KBM-7 (cell line): ENCODE results near the gene CERK.

ENCODE experiments used
- DNase-seq: peaks from one replicate; pipeline ENCODE4 v3.0.0-alpha.2; 2015
- in situ Hi-C: fragments of 300-500 bp; cut with MboI; formaldehyde crosslinking; loops from 2 replicates; pipeline ENCODE4 v1.14.3; 2020; ENCODE audit warnings: low sequenced_read_pairs, low pct_unique_long_range_greater_than_20kb, mixed read lengths

The CERK gene

DNA sequence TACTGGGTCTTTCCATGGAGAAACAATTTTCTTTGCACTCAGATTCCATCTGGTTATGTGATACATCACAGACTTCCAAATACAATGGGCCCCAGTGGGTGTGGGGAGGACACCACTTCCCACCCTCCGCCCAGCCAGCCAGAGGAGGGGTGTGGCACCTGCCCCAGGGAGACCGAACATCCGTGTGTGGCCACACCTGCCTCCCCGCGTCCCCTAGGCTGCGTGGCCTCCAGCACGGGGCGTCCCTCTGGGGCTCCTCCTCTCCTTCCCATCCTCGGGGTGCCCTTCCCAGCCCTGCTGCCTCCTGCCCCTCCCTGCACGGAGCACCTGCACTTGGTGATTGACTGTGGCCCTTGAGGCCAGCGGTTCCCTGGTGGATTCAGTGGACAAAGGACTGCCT lies 49.1 kb downstream of the CERK start:
- DNase-seq: no peak
- in situ Hi-C loops: no loop called here

DNA sequence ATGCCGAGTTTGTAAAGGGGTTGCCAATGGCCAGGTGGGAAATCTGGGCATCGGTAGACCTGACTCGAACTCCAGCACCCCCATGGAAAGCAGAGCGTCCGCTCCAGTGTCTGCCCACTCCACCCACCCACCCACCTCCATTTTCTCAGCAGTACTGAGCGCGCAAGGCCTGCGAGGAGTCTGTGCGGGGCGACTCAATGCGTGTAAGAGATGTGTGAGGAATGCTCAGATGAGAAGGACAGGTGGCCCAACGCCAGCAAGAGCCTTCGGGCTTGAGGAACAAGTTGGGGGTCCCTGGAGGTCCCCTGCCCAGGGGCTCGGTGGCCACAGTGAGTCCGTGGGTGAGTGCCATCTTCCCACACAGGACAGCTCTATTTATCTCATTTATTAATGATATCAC lies 50.6 kb downstream of the CERK start:
- in situ Hi-C loops: no loop called here
- no peak for DNase-seq

DNA sequence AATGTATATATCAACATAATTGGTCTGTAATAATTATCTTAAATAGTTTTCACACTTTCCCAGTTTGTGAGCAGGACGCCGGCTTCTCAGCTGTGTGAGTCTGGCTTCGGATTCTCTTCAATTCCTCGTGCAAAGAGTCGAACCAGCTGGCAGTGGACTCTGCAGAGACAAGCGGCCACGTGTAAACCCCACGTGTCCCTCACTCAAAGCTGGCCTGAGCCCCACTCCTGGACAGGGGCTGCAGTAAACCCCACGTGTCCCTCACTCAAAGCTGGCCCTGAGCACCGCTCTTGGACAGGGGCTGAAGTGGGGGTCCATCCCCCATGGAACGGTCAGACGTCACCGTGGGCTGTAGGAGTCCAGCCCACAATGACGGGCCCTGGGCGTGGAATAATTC lies 51.0 kb downstream of the CERK start:
- in situ Hi-C loops: no loop called here
- no peak for DNase-seq

DNA sequence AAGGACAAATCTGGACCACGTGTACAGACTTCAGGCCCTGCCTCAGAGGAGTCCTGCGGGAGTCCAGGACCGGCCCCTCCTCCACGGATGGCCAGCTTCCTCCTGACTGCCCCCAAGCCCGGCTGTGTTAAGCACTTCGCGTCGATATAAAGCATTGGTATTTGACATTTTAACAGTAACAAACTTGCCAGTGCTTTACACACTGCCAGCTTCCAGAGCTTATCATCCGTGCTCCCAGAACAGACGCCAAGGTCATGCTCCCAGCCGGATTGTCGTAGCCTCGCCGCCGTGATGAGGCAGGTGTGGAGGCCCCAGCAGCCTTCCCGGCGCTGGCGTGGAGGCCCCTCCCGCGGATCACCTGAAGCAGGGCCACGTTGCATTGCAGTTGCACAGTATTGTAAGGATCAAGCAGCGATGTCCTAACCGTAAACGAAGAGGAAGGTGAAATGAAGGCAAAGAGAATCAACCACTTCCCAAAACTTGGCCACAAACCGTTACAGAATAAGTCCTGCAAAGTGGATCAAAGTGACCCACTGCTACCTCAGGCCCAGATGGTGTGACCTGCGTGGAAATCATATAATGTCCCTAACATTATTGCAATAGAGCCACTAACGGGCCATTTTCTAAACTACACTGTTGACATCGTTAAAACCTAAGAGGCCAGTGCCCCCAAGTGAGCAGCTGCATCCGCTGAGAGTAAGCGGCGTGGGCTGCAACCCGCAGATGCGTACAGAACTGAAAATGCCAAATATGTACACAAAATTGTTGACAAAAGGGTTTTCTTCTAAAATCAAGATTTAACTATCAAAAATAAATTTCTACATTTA lies 51.6 kb downstream of the CERK start:
- in situ Hi-C loops: no loop called here
- no peak for DNase-seq

DNA sequence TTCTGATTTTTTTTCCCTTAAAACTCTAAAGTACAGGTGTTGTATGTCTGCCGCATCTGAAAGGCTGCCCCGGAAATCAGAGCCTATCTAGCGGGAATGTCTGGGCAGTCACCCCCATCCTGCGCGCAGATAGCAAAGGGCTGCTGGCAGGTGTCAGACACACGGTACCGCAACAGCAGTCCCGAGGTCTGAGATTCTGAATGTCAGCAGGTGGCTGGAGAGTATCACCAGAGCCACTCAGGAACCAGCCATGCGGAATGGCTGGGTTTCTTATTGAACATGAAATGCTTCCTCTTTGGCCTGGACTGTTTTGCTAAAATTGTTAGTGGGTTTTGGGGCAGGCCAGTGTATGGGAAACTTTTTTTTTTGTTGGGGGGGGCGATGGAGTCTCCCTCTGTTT lies 53.3 kb downstream of the CERK start:
- DNase-seq: peak; percentile 52

DNA sequence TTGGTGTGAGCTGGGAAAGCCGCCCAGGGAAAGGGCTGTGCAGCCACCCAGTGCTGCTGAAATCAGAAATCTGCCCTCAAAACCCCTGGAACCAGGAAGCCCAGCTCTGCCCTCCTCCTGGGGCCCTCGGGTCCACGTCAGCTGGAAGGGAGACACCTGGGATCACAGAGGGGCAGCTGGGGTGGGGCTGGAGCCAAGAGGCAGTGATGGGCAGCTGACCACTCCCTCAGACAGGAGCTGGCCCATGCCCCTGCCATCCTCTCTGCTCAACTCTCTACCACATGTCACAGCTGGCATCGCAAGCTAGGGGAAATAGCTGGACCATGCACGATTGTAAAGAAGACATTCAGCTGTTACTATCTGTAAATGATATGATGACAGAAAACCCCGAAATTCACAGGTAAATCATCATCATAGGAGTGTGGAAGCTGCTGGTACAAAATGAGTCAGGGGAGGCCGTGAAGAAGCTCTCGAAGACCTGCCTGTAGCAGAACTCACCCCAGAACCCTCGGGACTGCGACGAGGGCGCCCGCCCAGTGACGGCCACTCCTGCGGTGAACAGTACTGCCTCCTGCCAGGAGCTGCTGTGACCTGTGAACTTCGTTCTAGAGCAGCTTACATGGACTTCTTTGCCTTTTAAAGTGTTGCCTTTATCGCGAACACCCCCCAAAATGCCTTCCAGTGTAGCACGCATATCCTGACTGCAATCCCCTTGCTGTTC lies 55.9 kb downstream of the CERK start:
- no peak for DNase-seq
- in situ Hi-C loops: no loop called here

More for the DNA sequence above, 53.3 kb downstream of the CERK start:
- in situ Hi-C loops: no loop called here

DNA sequence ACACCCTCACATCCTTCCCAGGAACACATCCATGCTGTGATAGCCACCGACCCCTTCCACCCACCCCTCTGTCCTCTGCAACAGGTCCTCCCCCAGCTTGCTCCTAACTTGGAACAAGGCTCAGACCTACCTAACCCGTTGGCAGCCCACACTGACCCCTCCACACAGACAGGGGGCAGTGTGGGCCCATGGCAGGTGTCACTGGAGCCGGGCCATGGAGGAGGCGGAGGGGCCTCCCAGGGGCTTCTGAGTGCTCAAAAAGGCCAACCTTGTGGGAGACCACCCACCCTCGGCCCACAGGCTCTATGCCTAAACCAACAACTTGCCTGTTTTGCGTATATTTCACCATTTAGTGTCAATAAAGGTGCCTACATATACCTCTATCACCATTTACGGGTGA lies 57.0 kb downstream of the CERK start:
- DNase-seq: peak; percentile 15
- in situ Hi-C loops: no loop called here

DNA sequence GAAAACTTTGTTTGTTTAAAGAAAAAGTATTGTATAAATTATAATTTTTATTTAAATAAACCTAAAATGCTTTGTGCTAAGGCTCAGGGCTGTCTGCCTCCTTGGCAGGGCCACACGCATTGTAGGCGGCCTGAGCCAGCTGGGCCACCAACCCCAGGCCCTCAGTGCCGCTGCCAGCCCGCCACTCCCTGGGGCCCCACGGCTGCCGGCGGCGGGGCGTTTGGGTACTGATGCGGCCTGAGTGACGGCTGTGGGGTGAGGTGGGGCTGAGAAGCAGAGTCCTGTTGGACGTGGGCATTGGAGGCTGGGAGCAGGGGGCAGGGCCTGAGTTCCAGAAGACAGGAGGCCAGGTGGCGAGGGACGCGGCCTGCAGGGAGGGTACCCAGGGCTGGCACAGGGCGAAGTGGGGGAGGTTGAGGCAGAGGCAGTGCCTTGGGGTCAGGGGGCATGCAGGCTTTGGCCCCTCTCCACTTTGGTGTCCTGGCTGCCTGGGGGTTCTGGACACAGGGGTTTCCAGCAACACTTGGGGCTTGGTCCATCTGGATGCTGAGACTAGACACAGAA lies 58.3 kb downstream of the CERK start:
- no peak for DNase-seq
- in situ Hi-C loops: no loop called here

DNA sequence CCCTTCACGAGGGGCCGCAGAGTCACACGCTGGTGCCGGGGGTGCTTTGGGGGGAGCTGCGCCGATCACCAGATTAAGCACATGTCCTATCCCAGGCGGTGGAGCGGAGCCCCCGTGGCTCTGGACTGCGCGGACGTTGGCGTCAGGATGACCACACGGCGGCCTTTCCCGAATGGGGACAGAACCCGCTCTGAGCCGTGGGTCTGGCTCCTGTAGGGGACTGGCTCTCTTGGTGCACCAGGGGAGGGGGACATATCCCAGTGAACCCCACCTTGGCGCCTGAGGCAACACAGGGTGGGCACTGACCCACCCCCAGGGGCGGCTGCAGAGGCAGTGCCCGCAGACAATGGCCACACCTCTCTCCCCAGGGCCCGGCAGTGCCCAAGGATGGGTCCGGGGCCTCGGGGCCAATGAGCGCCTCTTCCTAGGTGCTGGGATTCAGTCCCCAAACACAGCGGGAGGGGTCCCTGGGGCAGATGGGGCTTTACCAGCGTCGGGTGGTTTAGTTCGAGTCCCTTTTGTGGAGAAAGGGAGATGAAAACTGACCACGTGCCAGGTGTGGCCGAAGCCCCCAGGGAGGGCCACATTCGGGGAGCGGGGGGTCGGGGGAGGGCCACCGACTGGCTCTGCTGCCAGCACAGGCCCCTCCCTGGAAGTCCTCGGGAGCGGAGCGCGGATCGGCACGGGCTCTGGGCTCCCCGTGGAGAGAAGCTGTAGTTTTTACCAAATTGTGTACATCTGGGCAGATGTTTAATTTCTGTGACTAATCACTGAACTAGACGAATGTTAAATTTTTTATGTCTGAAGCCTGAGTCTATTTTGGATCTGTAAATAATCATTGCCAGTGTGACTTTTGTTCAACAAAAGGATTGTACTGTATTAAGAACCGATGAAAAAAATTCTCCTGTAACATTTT lies 59.0 kb downstream of the CERK start:
- in situ Hi-C loops: no loop called here
- DNase-seq: no peak

DNA sequence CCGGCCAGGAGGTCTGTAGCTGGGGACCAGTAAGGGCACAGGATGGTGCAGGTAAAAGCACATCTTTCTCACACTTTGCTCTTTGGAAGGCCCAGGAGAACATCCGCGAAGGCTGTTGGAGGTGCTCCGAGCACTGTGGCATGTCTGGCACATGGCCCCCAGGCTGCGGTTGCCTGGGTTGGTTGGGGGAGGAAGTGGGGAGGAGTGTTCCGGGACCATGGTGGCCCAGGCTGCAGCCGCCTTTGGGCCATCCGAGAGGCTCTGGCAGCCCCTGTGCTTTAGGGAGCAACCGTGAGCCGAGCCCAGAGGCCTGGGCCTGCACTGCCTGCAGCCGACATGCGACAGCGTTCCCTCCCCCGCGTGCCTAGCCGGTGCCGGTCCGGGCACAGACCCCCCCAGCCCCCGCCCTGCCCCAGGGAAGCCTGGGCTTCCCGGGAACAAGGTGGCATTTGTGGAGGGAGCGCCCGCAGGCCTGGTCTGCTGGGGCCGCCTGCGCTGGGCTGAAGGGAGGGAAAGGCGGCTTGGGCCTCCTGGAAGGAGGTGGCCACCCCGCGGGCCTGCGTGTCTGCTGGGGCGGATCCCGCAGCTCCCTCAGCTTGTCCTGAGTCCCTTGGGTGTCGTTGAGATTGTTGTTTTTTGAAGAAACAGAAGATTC lies 59.9 kb downstream of the CERK start:
- no peak for DNase-seq
- in situ Hi-C loops: no loop called here

DNA sequence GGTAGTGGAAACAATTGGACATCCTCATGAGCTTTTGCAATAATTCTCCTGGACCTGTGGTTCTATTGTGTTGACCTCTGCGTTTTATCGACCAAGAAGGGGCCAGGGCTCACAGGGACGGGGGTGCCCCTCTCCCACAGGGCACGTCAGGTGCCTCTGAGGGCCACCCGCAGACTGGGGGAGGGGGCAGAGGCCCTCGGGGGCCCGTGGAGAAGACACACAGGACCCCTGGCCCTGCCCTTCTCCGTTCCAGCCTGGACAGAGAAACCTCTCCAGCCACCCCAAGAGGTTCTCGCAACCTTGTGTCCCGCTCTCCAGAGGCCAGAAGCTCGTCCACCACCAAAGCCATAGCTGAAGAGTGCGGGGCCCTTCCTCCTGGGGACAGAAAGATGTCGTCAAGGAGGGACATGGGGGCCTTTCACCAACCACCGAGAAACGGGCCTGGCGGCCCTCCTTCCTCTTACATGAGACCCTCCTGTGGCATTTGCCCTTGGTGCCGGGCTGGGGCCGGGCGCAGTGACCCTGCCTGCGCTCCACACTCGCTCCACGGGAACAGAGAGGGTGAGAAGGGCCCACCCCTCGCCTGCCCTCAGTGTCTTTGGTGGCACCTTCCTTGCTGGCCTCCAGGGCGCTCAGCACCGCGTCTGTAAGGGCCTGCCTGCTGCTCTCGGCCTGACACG lies 60.6 kb downstream of the CERK start:
- in situ Hi-C loops: no loop called here

DNA sequence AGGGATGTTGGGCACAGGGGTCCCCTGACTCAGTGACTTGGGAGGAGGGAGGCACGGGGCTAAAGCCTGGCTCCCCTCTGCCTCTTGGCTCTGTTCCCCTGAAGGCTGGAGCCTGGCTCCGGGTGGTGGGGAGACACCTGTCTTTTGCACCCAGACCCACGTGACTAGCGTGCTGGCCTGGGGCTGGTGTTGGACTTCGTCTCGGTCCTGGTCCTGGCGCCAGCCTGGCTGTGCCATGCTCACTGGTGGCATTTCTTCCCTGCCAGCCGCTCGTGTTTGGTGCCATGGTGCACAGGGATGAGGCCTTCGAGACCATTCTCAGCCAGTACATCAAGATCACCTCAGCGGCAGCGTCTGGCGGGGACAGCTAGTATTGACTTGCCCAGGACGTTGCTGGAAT lies 61.2 kb downstream of the CERK start:
- DNase-seq: no peak
- in situ Hi-C loops: no loop called here

More for the DNA sequence above, 60.6 kb downstream of the CERK start:
- DNase-seq: no peak

DNA sequence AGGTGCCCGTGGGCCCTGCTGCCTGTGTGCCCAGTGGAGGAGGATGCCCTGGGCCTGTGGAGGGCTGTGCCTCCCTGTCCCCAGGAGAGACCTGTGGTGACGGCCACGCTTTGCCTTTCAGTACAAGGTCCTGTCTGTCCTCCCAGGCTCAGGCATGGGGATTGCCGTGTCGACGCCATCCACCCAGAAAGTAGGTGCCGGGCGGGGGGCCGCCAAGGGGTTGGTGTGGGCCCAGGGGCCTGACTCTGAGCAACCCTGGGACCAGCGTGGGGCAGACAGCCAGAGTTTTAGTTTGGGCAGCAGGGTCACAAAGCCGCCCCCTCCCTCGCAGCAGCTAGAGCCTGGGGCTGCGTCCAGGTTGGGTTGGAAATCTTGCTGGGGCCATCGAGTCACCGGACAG lies 61.6 kb downstream of the CERK start:
- in situ Hi-C loops: no loop called here
- no peak for DNase-seq

DNA sequence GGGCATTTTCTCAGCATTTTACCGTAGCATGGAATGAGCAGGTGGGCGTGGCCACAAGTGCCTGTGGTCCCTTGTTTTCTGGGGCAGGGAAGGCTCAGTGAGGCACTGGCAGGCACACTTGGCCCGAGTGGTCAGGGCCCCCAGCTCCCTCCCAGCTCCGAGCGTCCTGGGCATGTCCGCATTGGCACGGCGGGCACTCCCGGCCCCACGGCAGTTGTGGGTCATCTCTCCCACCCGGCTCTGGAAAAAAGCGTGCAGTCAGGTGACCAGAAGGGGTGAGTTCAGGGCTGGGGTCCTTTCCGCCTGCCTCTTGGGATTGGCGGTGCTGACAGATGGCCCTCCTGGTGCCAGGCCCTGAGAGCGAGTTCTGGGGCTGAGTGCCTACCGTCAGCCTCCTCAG lies 62.1 kb downstream of the CERK start:
- no peak for DNase-seq
- in situ Hi-C loops: no loop called here

DNA sequence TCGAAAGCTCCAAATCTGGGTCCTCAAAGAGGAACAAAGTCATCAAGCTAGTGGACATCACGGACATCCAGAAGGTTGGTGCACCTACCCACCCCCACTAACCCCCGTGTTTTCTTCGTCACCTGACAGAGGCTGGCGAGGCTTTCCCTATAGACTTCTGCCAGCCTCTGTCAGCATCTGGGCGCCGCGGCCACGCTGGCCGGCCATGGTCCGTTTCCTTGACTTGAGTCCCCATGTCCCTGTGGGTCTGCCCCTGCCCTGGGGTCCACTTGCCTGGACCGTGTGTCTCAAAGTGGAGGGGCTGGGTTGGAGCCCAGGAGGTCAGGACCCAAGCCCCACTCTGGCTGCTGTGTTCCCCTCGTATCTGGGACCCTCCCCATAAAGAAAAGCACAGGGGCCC lies 62.6 kb downstream of the CERK start:
- no peak for DNase-seq
- in situ Hi-C loops: no loop called here

DNA sequence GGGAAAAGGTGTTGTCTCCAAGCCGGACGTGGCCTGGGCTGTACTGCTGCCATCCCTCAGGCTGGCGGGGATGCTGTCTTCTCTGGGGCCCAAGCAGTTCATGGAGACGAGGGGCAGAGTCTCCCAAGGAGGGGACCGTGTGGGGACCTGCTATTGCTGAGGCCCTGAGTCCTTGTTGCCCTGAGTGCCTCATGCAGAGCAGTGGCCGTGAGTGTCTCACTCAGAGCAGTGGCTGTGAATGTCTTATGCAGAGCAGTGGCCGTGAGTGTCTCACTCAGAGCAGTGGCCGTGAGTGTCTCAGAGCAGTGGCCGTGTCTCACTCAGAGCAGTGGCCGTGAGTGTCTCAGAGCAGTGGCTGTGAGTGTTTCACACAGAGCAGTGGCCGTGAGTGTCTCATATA lies 63.1 kb downstream of the CERK start:
- DNase-seq: no peak
- in situ Hi-C loops: no loop called here

DNA sequence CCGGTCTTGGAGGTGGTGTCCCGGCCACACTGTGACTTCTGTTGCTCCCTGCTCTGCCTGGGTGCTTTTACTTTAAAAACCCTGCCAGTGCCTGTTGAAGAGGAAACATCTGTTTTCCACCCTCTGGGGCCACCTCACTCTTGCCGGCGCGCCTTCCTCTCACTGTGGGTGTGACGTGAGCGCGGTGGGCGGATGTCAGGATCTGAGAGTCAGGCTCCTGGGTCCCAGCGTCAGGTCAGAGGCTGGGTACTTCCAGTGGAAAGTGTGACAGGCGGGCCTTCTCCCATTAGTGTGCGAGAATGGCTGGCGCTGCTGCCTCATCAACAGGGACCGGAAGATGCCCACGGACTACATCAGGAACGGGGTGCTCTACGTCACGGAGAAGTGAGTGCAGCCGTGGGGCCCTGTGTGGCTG lies 63.7 kb downstream of the CERK start:
- peak; percentile 51 for DNase-seq
- in situ Hi-C loops: no loop called here

DNA sequence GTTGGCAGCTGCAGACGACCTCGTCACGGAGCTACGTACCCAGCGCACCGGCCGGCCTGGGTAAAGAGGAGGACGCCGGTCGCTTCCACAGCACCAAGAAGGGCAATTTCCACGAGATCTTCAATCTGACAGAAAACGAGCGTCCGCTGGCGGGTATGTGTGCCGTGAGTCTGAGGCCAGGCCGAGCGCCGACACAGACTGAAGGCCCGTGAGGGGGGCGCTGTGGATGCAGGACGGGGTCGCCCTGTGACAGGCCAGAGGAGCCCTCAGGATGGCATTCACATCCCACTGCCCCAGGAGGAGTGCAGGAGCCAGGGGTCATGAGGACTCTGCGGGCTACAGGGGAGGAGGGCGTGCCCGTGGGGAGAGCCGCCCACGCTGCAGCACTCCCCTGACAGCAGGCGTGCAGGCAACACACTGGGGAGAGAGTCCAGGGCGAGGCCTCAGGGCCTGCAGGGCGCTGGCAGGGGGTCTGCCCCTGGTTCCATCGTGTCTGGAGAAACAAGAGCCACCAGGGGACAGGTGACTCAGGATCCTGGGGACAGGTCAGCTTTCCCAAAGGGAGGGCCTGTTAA lies 64.3 kb downstream of the CERK start:
- DNase-seq: no peak
- in situ Hi-C loops: no loop called here
